B cell (primary cell): Measurements from ENCODE around the gene MYOF. TPM values are rescaled to one million over a fixed set of nuclear protein-coding genes. Genes with fewer than 3 reads are reported as not detected.

Source experiments
- ATAC-seq: fragments of 200-7000 bp; cut with Tn5 transposase; one replicate; pipeline ENCODE4 v1.10.0; 2021; ENCODE audit warnings: low read depth, mild to moderate bottlenecking, moderate number of reproducible peaks, moderate library complexity
- CTCF ChIA-PET: fragments of 350-600 bp; sonication (Branson Sonifier 250); formaldehyde crosslinking; loops from one replicate; lab custom pipeline; 2021; ENCODE audit warnings: antibody characterized with exemption, inconsistent platforms; lab: Charles Lee
- POLR2A ChIA-PET: fragments of 350-600 bp; sonication (Branson Sonifier 250); formaldehyde crosslinking; loops from one replicate; lab custom pipeline; 2021; ENCODE audit warnings: antibody characterized with exemption; lab: Charles Lee
- DNase-seq: peaks from one replicate; pipeline ENCODE4 v3.0.0; 2013
- H2AFZ ChIP-seq: 2 replicates; pipeline ENCODE4 v1.6.1; 2012; ENCODE audit warnings: mild to moderate bottlenecking, low read depth, low read length; ENCODE audit not compliant: insufficient read depth, poor library complexity, severe bottlenecking
- H3K27ac ChIP-seq, 2 donors: 1 replicate in 1 of 2; 2 replicates in 1 of 2; pipeline ENCODE4 v1.5.1; 2012 to 2013; ENCODE audit warnings: low read length in 2 of 2, mild to moderate bottlenecking in 2 of 2, moderate library complexity in 1 of 2
- H3K27me3 ChIP-seq, 4 experiments: fragments of 200-600 bp in 1 of 4; sonication (generic) in 1 of 4; replicated peaks in 1 of 4; 1 replicate in 2 of 4; 2 replicates in 2 of 4; pipeline versions ENCODE4 v1.6.1 to v1.7.0; 2013 to 2016; ENCODE audit warnings: low read length in 3 of 4, mild to moderate bottlenecking in 2 of 4, mixed read lengths in 1 of 4, moderate library complexity in 1 of 4; ENCODE audit not compliant: insufficient read depth in 4 of 4, control insufficient read depth in 3 of 4; ENCODE audit errors: control extremely low read depth in 1 of 4
- H3K36me3 ChIP-seq, 2 experiments: replicated peaks in 1 of 2; 1 replicate in 1 of 2; 2 replicates in 1 of 2; pipeline versions ENCODE4 v1.6.1 to v1.7.1; 2013; ENCODE audit warnings: low read length in 1 of 2; ENCODE audit not compliant: insufficient read depth in 2 of 2, control insufficient read depth in 1 of 2; ENCODE audit errors: control extremely low read depth in 1 of 2, extremely low read depth in 1 of 2
- H3K4me1 ChIP-seq, 2 donors: fragments of 200-600 bp in 1 of 2; sonication (generic) in 1 of 2; 1 replicate in 1 of 2; 2 replicates in 1 of 2; pipeline versions ENCODE4 v1.5.1 to v1.6.1; 2013 to 2017; ENCODE audit warnings: low read length in 2 of 2; ENCODE audit not compliant: control insufficient read depth in 2 of 2, insufficient read depth in 2 of 2
- H3K4me2 ChIP-seq: replicated peaks from 2 replicates; pipeline ENCODE3; 2012; ENCODE audit warnings: mild to moderate bottlenecking, low read depth, low read length; ENCODE audit not compliant: poor library complexity, severe bottlenecking
- H3K4me3 ChIP-seq, 5 experiments: fragments of 200-600 bp in 1 of 5; sonication (generic) in 1 of 5; 1 replicate in 3 of 5; 2 replicates in 2 of 5; pipeline versions ENCODE4 v1.5.1 to v1.7.0; 2011 to 2016; ENCODE audit warnings: low read length in 4 of 5, mild to moderate bottlenecking in 4 of 5, low read depth in 2 of 5, control low read depth in 1 of 5, moderate library complexity in 1 of 5; ENCODE audit not compliant: insufficient read depth in 1 of 5; ENCODE audit errors: control extremely low read depth in 1 of 5, extremely low read depth in 1 of 5
- H3K79me2 ChIP-seq: fragments of 200-600 bp; sonication (generic); one replicate; pipeline ENCODE4 v1.6.0; 2016; ENCODE audit warnings: low read length; ENCODE audit not compliant: control insufficient read depth, insufficient read depth
- H3K9ac ChIP-seq: fragments of 200-600 bp; sonication (generic); 2 replicates; pipeline ENCODE4 v1.6.1; 2017; ENCODE audit warnings: mild to moderate bottlenecking, low read length, moderate library complexity
- H3K9me3 ChIP-seq, 3 donors: one replicate each; pipeline versions ENCODE4 v1.6.1 to v1.7.1; 2013; ENCODE audit warnings: low read length in 2 of 3; ENCODE audit not compliant: control insufficient read depth in 2 of 3, insufficient read depth in 1 of 3; ENCODE audit errors: control extremely low read depth in 1 of 3
- H4K20me1 ChIP-seq: 2 replicates; pipeline ENCODE4 v1.6.0; 2012; ENCODE audit warnings: mild to moderate bottlenecking, low read length; ENCODE audit not compliant: insufficient read depth, control insufficient read depth, poor library complexity, severe bottlenecking
- H3K27ac Mint-ChIP-seq: one replicate; pipeline ENCODE4 v1.8.0; 2021; ENCODE audit warnings: mixed read lengths
- H3K27me3 Mint-ChIP-seq: one replicate; pipeline ENCODE4 v1.8.0; 2021; ENCODE audit warnings: mixed read lengths
- H3K4me1 Mint-ChIP-seq: one replicate; pipeline ENCODE4 v1.8.0; 2021; ENCODE audit warnings: mixed read lengths
- H3K4me3 Mint-ChIP-seq: one replicate; pipeline ENCODE4 v1.8.0; 2021; ENCODE audit warnings: mixed read lengths
- H3K9me3 Mint-ChIP-seq: one replicate; pipeline ENCODE4 v1.8.0; 2022; ENCODE audit warnings: mixed read lengths; ENCODE audit not compliant: insufficient read depth
- EZH2 ChIP-seq: IDR thresholded peaks from 2 replicates; pipeline ENCODE4 v1.6.1; 2012; ENCODE audit warnings: borderline replicate concordance, low read depth, mild to moderate bottlenecking, moderate library complexity, low read length; ENCODE audit not compliant: insufficient read depth, poor library complexity, severe bottlenecking
- WGBS: methylation state at CpG from one replicate; pipeline ENCODE4 v1.1.5; 2013; ENCODE audit warnings: missing lambda C conversion rate; ENCODE audit not compliant: insufficient coverage; 5-methylcytosine and 5-hydroxymethylcytosine counted together
- intact Hi-C: fragments of 100-400 bp; cut with micrococcal nuclease; formaldehyde crosslinking; loops from one replicate; pipeline ENCODE4 v1.10.0; 2022
- polyA plus RNA-seq: library from polyadenylated mRNA; depleted of rRNA; stranded (reverse); fragments of >200 nt; gene quantifications from 2 replicates; pipeline ENCODE4 v1.2.3, GENCODE V29; 2012
- total RNA-seq, 2 donors: library from RNA; stranded (reverse); fragments of 120-200 nt in 1 of 2; gene quantifications; 1 replicate in 1 of 2; 2 replicates in 1 of 2; pipeline versions ENCODE4 v1.2.3 to v1.2.4, GENCODE V29; 2013 to 2022
- TF ChIP-seq, protein P1 (sequence below): fragments of 200-600 bp; IDR thresholded peaks from one replicate; pipeline ENCODE4 v1.8.0; 2022; ENCODE audit warnings: antibody characterized with exemption, mild to moderate bottlenecking

The MYOF gene
- total and polyA plus RNA-seq, 2 donors (not counting 1 experiment from before 2014, with no cell fraction given), result 0.07 to 0.18 TPM

GRCh38 chr10:93330824-93331223 lies 151.3 kb downstream of the MYOF start:
- H2AFZ ChIP-seq, result no peak overlapping the region
- no peak overlapping the region for H3K27ac Mint-ChIP-seq
- intact Hi-C loops, result no loop called here
- H3K4me3 ChIP-seq, result no peak overlapping the region
- no peaks in the 10 kb centered on the region for H3K4me1 Mint-ChIP-seq
- H3K27me3 ChIP-seq, result peaks cover 0 to 4% (median 1%) of the 10 kb centered on the region in 4 experiments
- ChIA-PET POLR2A (no interaction called here), CTCF (no interaction called here)
- ATAC-seq, result no peak
- no peaks in the 10 kb centered on the region for H3K9me3 ChIP-seq
- no peak for DNase-seq
- no peaks in the 10 kb centered on the region for H3K79me2 ChIP-seq
- H4K20me1 ChIP-seq, result no peaks in the 10 kb centered on the region
- H3K27ac ChIP-seq, result no peak overlapping the region
- H3K9ac ChIP-seq, result no peak overlapping the region
- no peaks in the 10 kb centered on the region for H3K4me1 ChIP-seq
- no peak overlapping the region for H3K4me3 Mint-ChIP-seq
- TF ChIP-seq, protein P1, sequence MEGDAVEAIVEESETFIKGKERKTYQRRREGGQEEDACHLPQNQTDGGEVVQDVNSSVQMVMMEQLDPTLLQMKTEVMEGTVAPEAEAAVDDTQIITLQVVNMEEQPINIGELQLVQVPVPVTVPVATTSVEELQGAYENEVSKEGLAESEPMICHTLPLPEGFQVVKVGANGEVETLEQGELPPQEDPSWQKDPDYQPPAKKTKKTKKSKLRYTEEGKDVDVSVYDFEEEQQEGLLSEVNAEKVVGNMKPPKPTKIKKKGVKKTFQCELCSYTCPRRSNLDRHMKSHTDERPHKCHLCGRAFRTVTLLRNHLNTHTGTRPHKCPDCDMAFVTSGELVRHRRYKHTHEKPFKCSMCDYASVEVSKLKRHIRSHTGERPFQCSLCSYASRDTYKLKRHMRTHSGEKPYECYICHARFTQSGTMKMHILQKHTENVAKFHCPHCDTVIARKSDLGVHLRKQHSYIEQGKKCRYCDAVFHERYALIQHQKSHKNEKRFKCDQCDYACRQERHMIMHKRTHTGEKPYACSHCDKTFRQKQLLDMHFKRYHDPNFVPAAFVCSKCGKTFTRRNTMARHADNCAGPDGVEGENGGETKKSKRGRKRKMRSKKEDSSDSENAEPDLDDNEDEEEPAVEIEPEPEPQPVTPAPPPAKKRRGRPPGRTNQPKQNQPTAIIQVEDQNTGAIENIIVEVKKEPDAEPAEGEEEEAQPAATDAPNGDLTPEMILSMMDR, result no peak
- TF ChIP-seq EZH2, result no peak
- H3K4me2 ChIP-seq, result no peak overlapping the region
- no peaks in the 10 kb centered on the region for H3K9me3 Mint-ChIP-seq
- H3K36me3 ChIP-seq, result no peaks in the 10 kb centered on the region
- no CpG with 5 or more reads among the region's 3 CpGs for WGBS
- peaks cover 11% of the 10 kb centered on the region for H3K27me3 Mint-ChIP-seq

DNA sequence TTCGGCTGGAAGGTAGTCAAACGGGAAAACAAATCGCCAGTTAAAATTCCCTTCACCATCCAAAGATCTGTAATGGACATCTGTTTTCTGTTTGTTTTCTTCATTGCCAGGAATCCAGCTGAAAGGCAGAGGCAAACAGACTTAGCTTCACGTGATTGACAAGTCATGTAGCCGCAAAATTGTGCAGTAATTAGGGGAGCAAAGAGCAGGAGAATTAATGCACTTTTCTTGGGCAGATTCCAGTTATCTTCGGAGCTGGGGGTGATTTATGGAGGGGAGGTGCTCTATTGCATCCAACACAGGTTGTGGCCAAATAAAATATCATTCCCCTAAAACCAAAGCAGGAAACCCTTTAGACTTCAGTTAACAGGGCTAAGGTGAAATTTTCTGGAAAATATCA lies 162.2 kb downstream of the MYOF start:
- Histone ChIP-seq H3K9ac (no peak overlapping the region), H3K9me3 (no peaks in the 10 kb centered on the region), H3K36me3 (no peaks in the 10 kb centered on the region), H3K27ac (no peak overlapping the region), H3K4me3 (no peak overlapping the region), H4K20me1 (no peaks in the 10 kb centered on the region), H3K79me2 (no peaks in the 10 kb centered on the region), H2AFZ (no peak overlapping the region), H3K4me2 (no peak overlapping the region), H3K27me3 (no peaks in the 10 kb centered on the region), H3K4me1 (no peaks in the 10 kb centered on the region)
- CTCF ChIA-PET, result interaction anchor here (0.6 kb wide), 1 partner anchor 429 kb away, joined by 3 read pairs; no protein-coding TSS in a partner anchor
- no peak for ATAC-seq
- H3K27ac Mint-ChIP-seq, result no peak overlapping the region
- intact Hi-C loops, result no loop called here
- no peak for DNase-seq
- H3K9me3 Mint-ChIP-seq, result no peaks in the 10 kb centered on the region
- H3K4me1 Mint-ChIP-seq, result no peaks in the 10 kb centered on the region
- WGBS, result 100% methylated on average over 1 of the region's 6 CpGs
- POLR2A ChIA-PET, result no interaction called here
- H3K4me3 Mint-ChIP-seq, result no peak overlapping the region
- peaks cover 11% of the 10 kb centered on the region for H3K27me3 Mint-ChIP-seq
- no peak for TF ChIP-seq EZH2
- TF ChIP-seq, protein P1, result no peak
